ENCODE data around the gene FOXE3.

GRCh38 chr1:47442202-47442601, 26.1 kb downstream of the FOXE3 start:
- TF ChIP-seq CTCF (IDR thresholded peaks at IDR 0.05): no peak
- no peak for TF ChIP-seq POLR2A (IDR thresholded peaks at IDR 0.05)

Measured in testis (tissue), 2 donors.